GM18861 (cell line): ENCODE results near the gene NEO1.

Experiments
- ATAC-seq: cut with Tn5 transposase; IDR thresholded peaks from one replicate; pipeline ENCODE4 v1.9.1; 2021; ENCODE audit not compliant: unreplicated experiment

Gene NEO1, protein sequence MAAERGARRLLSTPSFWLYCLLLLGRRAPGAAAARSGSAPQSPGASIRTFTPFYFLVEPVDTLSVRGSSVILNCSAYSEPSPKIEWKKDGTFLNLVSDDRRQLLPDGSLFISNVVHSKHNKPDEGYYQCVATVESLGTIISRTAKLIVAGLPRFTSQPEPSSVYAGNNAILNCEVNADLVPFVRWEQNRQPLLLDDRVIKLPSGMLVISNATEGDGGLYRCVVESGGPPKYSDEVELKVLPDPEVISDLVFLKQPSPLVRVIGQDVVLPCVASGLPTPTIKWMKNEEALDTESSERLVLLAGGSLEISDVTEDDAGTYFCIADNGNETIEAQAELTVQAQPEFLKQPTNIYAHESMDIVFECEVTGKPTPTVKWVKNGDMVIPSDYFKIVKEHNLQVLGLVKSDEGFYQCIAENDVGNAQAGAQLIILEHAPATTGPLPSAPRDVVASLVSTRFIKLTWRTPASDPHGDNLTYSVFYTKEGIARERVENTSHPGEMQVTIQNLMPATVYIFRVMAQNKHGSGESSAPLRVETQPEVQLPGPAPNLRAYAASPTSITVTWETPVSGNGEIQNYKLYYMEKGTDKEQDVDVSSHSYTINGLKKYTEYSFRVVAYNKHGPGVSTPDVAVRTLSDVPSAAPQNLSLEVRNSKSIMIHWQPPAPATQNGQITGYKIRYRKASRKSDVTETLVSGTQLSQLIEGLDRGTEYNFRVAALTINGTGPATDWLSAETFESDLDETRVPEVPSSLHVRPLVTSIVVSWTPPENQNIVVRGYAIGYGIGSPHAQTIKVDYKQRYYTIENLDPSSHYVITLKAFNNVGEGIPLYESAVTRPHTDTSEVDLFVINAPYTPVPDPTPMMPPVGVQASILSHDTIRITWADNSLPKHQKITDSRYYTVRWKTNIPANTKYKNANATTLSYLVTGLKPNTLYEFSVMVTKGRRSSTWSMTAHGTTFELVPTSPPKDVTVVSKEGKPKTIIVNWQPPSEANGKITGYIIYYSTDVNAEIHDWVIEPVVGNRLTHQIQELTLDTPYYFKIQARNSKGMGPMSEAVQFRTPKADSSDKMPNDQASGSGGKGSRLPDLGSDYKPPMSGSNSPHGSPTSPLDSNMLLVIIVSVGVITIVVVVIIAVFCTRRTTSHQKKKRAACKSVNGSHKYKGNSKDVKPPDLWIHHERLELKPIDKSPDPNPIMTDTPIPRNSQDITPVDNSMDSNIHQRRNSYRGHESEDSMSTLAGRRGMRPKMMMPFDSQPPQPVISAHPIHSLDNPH (N-terminal part only)

DNA sequence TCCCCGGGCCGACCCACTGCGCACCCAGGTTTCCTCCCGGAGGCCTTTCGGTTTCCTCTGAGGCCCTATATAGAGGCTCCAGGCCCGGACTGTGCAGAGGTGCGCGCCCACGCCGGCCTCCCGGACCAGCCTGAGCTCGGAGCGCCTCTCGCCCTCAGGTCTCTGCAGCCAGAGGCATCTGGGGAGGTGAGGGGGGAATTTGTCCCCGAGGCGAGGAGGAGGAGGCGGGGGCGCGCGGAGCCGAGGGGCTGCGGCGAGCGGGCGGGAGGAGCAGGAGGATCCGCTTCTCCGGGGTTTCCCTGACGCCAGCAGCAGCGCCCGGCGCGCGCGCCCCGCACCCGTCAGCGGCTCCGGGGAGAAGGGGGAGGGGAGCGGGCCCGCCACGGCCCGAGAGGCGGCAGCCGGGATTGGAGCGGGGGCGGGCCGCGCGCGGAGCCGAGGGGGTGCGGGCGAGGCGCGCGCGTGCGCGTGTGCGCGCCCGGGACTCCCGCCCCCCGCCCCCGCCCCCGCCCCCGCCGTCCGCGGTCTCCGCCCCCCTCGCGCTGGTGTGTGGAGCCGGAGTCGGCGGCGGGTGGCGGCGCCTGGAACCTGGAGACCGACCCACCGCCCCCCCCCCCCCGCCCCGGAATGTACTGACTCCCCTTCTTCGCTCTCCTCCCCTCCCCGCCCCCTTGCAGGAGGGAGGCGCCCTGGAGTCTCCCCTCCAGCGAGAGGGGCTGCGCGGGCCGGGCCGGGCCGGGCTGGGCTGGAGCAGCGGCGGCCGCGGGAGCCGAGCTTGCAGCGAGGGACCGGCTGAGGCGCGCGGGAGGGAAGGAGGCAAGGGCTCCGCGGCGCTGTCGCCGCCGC, at the start of gene NEO1:
NEO1 (plus strand) TSS at position 657 of the 846 bp plus-strand sequence. CDS start 213 bp downstream, outside the sequence.
- no peak for ATAC-seq

DNA sequence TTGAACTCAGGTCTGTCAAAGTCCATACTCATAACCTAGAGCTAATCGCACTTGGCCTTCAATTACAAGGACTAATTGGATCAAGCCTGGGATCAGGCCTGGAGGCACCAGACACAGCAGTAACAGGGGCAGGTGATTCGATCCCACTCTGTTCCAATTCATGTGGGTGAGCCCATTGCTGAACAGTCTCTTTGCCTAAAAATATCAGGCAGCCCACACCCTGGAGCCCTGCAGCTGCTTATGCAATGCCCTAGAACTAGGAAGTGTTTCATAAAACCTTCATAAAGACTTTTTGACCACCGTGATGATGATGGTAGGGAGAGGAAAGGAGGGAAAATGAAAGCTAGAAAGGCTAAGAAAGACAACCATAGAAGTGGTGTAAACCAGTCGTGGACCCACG, 47.8 kb upstream of the NEO1 start:
- no peak for ATAC-seq

DNA sequence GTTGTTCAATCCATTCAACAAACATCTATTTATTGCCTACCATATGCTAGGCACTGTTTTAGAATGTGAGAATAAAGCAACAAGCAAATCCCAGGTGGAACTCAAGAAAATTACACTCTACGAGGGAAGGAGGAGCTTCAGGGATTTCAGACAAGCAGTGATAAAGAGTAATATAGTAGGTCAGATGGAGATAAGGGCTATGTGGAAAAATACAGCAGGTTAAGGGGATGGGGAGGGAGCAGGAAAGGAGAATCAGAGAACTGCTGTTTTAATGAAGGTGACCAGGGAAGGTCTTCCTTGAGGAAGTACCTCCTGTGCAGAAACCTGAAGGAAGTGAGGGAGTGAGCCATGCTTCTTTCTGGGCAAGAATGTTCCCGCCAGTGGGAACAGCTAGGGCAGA, 47.2 kb upstream of the NEO1 start:
- no peak for ATAC-seq

DNA sequence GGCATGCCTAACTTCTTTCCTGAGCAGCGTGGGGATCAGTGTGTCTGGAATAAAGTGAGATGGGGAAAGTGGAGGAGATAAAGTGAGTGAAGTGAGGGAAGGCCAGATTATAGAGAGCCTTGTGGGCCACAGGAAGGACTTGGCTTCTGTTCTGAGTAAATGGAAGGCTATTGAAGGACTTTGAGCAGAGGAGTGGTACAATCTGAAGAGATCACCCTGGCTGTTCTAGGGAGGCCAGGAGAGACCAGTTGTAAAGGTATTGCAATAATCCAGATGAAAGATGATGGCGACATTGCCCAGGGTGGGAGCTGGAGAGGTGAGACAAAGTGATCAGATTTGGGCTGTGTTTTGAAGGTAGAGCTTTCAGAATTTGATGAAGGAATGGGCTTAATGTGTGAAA, 46.8 kb upstream of the NEO1 start:
- ATAC-seq = no peak

DNA sequence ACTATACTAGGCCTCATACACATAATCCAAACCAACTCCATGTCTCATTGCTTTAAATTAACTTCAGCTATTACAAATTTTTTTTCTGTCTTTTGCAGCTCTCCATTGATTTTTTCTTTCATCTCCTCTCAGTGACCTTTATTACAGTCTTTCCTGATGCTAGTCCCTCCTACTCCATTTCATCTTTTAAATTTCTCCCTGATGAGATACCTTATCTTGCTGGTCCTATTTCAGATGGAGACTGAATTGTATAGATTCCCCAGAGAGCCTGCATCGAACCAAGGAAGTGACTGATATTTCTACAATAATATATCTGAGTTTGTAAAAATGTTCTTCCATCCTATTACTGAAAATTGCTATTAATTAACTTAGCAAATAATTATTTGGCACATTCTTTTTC, 45.7 kb upstream of the NEO1 start:
- no peak for ATAC-seq

- ATAC-seq = no peak
These were observed 42.9 kb upstream of the NEO1 start for GRCh38 chr15:73009066-73010056.

GRCh38 chr15:73010154-73011152, 41.8 kb upstream of the NEO1 start:
- no peak for ATAC-seq

- ATAC-seq = no peak
These were observed 37.4 kb upstream of the NEO1 start for GRCh38 chr15:73014904-73015303.

DNA sequence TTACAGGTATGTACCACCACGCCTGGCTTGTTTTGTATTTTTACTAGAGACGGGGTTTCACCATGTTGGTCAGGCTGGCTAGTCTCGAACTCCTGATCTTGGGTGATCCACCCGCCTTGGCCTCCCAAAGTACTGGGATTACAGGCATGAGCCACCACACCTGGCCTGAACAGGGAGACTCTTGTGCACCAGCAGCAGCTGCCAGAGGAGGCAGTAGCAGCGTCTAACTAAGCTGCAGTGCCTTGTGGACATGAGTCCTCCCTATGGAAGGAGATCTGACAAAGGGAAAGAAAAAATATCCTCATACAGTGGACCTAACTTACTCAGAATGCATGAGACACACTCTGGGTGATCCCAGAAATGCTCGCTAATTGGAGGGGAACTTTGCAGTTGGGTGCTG, 36.8 kb upstream of the NEO1 start:
- no peak for ATAC-seq

- ATAC-seq = no peak
These were observed 34.3 kb upstream of the NEO1 start for GRCh38 chr15:73017987-73018386.

DNA sequence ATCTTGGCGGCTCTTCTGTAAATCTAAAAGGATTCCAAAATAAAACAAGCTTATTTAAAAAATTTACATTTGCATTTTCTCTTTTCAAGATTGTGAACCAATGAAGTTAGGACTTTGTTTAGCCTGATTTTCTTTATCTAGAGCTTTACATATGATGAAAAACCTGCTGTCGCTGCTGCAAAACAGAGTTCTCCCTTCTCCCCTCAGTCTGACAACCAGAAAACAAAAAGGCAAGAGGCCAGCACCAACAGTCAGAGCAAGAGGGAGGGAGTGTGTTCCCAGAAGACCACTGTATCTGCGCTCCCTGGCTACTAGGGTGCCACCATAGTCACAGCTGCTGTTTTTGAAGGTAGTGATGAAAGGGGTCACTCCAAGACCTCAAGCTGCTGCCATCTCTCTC, 33.1 kb upstream of the NEO1 start:
- no peak for ATAC-seq

DNA sequence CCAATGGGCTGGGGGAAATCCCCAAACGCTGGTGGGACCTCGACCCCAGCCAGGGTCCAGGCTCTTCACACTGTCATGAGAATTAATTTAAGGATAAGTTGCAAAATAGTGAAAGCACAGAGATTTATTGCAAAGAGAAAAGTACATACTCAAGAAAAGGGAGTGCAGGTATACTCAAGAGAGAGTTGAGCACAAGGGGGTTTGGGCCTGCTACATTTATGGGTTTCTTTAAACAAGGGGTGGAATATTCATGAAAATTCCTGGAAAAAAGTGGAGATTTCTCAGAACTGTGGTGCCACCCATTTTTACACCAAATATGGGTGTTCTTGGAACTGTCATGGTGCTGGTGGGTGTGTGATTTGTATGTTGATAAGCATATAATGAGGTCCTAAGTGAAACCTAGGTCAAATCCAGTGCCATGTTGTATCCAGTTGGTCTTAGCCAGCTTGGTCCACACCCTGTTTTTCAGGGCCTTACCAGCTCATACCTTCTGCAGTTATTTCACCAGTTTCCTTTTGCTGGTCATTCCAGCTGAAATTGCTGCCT, 32.6 kb upstream of the NEO1 start:
- no peak for ATAC-seq

- ATAC-seq = no peak
These were observed 31.1 kb upstream of the NEO1 start for GRCh38 chr15:73021139-73021621.

DNA sequence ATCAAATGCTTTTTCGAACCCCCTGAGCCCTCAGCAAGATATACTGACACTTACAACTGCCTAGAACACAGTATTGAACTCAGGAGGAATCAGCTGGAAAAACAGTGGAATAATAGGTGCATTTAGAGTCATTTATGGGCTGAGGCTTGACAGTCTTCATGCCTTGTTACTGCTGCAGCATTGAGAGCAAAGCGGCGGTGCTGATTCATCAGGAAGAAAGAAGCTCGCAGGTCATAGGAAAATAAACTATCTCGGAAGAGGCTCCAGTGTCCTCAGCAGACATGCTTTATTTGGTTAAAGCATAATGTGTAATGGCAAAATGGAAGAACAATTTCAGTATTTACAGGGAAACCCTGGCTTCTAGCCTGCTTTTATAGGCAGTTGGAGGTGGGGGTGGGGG, 30.1 kb upstream of the NEO1 start:
- ATAC-seq = no peak

DNA sequence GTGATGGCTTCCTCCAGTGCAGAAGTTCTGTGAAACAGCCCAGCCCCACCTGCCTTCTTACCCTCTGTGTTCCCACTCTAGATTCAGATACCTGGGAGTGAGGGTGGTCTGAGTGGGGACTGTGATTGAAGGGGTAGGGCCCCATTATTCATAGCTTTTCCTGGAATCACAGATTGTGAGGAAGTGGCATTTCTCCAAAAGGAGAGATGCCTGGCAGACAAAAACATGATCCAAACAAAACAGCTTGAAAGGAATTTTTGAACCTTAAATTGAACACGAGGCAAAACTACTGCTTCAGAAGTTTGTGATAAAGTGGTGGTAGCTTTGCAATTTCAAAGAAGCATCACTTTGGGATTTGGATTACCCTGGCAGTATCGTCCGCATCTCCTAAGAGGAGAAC, 29.2 kb upstream of the NEO1 start:
- no peak for ATAC-seq

DNA sequence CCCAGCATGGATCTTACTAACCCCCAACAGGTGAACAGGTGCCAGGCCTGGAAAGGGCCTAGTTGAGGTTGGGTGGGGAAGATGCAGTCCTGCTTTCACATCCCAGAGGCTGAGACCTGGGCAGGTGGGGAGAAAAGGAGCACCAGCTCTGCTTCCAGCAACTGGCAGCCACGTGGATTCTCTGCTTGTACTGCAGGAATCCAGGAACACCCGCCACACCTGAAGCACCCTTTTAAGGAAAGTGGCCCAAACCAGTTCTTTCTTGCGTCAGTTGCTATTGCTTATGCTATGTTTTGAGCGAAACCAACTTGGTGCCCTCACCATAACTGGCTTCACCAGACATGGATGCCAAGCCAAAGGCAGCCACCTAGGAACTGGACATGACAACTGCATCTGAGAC, 28.1 kb upstream of the NEO1 start:
- ATAC-seq = no peak

DNA sequence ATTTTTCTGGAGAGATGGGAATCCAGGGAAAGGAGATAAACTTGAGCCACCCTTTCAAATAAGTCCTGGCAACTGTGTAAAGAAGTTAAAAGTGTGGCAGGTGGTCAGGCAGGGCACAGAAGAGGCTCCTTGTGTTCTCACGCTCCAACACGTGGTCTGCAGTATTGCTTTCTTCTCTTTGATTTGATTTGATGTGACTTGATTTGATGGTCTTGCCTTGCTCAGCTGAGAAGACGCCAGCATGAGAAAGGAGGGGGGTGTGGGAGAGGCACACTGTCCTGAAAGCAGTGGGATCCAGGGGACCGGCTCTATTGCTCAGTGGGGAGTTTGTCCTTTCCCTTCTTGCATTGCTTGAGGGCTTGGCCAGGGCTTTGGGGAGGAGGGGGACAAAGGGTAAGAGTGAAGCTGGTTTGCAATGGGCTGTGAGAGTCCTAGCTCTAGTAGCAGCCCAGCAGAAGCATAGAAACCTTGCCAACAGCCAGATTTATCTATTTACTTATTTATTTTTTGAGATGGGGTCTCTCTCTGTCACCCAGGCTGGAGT, 25.7 kb upstream of the NEO1 start:
- no peak for ATAC-seq
